Smooth muscle cell (in vitro differentiated cells): Measurements from ENCODE around the gene OR10W1. TPM values are rescaled to one million over a fixed set of nuclear protein-coding genes. Genes with fewer than 3 reads are reported as not detected.

Experiments
- DNase-seq: peaks from one replicate; lab custom pipeline; 2025; ENCODE audit not compliant: unreplicated experiment; lab: John Stamatoyannopoulos, UW
- H2AFZ ChIP-seq: fragments of 200-600 bp; sonication (generic); 2 replicates; pipeline ENCODE4 v1.6.0; 2016; ENCODE audit warnings: antibody characterized with exemption, low read depth, mild to moderate bottlenecking
- H3F3A ChIP-seq: fragments of 200-600 bp; sonication (generic); 2 replicates; pipeline ENCODE4 v1.6.0; 2017; ENCODE audit warnings: antibody characterized with exemption, low read depth
- H3K27ac ChIP-seq: fragments of 200-600 bp; sonication (generic); 2 replicates; pipeline ENCODE4 v1.5.1; 2016; ENCODE audit warnings: low read depth, mild to moderate bottlenecking
- H3K27me3 ChIP-seq: fragments of 200-600 bp; sonication (generic); 2 replicates; pipeline ENCODE4 v1.6.1; 2016; ENCODE audit warnings: low read depth, mild to moderate bottlenecking
- H3K36me3 ChIP-seq: fragments of 200-600 bp; sonication (generic); 2 replicates; pipeline ENCODE4 v1.5.1; 2016; ENCODE audit warnings: low read depth
- H3K4me1 ChIP-seq: fragments of 200-600 bp; sonication (generic); 2 replicates; pipeline ENCODE4 v1.5.1; 2016; ENCODE audit warnings: low read depth
- H3K4me2 ChIP-seq: fragments of 200-600 bp; sonication (generic); 2 replicates; pipeline ENCODE4 v1.6.0; 2016; ENCODE audit warnings: mild to moderate bottlenecking
- H3K4me3 ChIP-seq: fragments of 200-600 bp; sonication (generic); 2 replicates; pipeline ENCODE4 v1.5.1; 2016; ENCODE audit warnings: mild to moderate bottlenecking
- H3K79me2 ChIP-seq: fragments of 200-600 bp; sonication (generic); 2 replicates; pipeline ENCODE4 v1.6.0; 2016; ENCODE audit warnings: low read depth, mild to moderate bottlenecking
- H3K9ac ChIP-seq: fragments of 200-600 bp; sonication (generic); 2 replicates; pipeline ENCODE4 v1.6.0; 2016; ENCODE audit warnings: low read depth
- H3K9me3 ChIP-seq: fragments of 200-600 bp; sonication (generic); replicated peaks from 2 replicates; pipeline ENCODE4 v1.5.1; 2016; ENCODE audit warnings: low read depth
- H4K20me1 ChIP-seq: fragments of 200-600 bp; sonication (generic); 2 replicates; pipeline ENCODE4 v1.6.0; 2016; ENCODE audit warnings: low read depth
- CTCF ChIP-seq: fragments of 200-600 bp; sonication (generic); IDR thresholded peaks from 2 replicates; pipeline ENCODE4 v1.5.1; 2017; ENCODE audit warnings: borderline replicate concordance, mild to moderate bottlenecking, antibody characterized with exemption; ENCODE audit not compliant: insufficient read depth, poor library complexity, severe bottlenecking
- WGBS: methylation state at CpG from one replicate; pipeline ENCODE4 v1.1.7; 2016; ENCODE audit warnings: low lambda C conversion rate; 5-methylcytosine and 5-hydroxymethylcytosine counted together
- polyA plus RNA-seq: library from polyadenylated mRNA; unstranded; fragments of >200 nt; fragmentation: Nextera tagmentation; extraction: Ambion mirVana; gene quantifications from 2 replicates; pipeline ENCODE4 v1.2.1, GENCODE V29; 2016
- total RNA-seq: library from RNA; depleted of rRNA; stranded (reverse); fragments of >200 nt; gene quantifications from 2 replicates; pipeline ENCODE4 v1.2.3, GENCODE V29; 2014

The OR10W1 gene
- total and polyA plus RNA-seq, 2 experiments from 2014 or later, result not detected

GRCh38 chr11:58275002-58275401, 6.9 kb upstream of the OR10W1 start:
- no peak overlapping the region for H2AFZ ChIP-seq

DNA sequence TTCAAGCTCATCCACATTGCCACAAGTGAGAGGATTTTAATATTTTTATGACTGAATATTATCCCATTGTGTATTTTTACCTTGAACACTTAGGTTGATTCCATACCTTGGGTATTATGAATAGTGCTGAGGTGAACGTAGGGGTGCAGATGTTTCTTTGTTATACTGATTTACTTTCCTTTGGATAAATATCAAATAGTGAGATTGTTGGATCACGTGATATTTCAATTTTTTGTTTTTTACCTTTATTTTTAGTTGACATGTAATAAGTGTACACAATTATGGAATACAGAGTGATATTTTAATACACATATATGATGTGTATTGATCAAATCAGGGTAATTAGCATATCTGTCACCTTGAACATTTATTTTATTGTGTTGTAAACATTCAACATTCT, 8.1 kb downstream of the OR10W1 start:
- Histone ChIP-seq H3K27ac (no peak overlapping the region), H3K27me3 (no peaks in the 10 kb centered on the region), H4K20me1 (no peaks in the 10 kb centered on the region), H3K4me3 (no peak overlapping the region), H3K4me2 (no peak overlapping the region), H3K4me1 (no peaks in the 10 kb centered on the region), H2AFZ (no peak overlapping the region), H3K79me2 (no peaks in the 10 kb centered on the region), H3K9me3 (no peaks in the 10 kb centered on the region), H3K36me3 (no peaks in the 10 kb centered on the region), H3K9ac (no peak overlapping the region), H3F3A (no peaks in the 10 kb centered on the region)
- no peak for DNase-seq
- TF ChIP-seq CTCF, result no peak
- WGBS, result 72% methylated on average over 2 of the region's 2 CpGs

More at GRCh38 chr11:58275002-58275401, 6.9 kb upstream of the OR10W1 start:
- Histone ChIP-seq H3K27me3 (no peaks in the 10 kb centered on the region), H3K27ac (no peak overlapping the region), H3K4me3 (no peak overlapping the region), H3F3A (no peaks in the 10 kb centered on the region), H3K79me2 (no peaks in the 10 kb centered on the region), H3K4me2 (no peak overlapping the region), H3K4me1 (no peaks in the 10 kb centered on the region), H3K36me3 (no peaks in the 10 kb centered on the region), H3K9ac (no peak overlapping the region), H4K20me1 (no peaks in the 10 kb centered on the region), H3K9me3 (no peaks in the 10 kb centered on the region)
- DNase-seq, result no peak
- WGBS, result 67% methylated on average over 2 of the region's 2 CpGs
- no peak for TF ChIP-seq CTCF

DNA sequence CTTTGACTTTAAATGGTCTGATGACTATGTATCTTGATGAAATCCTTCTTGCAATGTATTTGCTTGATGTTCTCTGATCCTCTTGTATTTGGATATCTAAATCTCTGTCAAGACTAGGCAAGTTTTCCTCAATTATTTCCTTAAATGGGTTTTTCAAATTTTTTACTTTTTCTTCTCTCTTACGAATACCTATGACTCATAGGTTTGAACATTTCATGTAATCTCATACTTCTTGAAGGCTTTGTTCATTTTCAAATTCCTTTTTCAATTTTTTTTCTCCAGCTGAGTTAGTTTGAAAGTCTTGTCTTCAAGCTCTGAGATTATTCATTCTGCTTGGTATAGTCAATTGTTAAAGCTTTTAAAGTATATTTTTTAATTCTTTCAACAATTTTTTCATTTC, 13.1 kb downstream of the OR10W1 start:
- no peaks in the 10 kb centered on the region for H3K79me2 ChIP-seq
- H3K9me3 ChIP-seq, result no peaks in the 10 kb centered on the region
- H3K9ac ChIP-seq, result no peak overlapping the region
- no peaks in the 10 kb centered on the region for H3K36me3 ChIP-seq
- DNase-seq, result no peak
- 78% methylated on average over 1 of the region's 1 CpG for WGBS
- H4K20me1 ChIP-seq, result no peaks in the 10 kb centered on the region
- no peaks in the 10 kb centered on the region for H3K4me1 ChIP-seq
- H3K4me2 ChIP-seq, result no peak overlapping the region
- H3K4me3 ChIP-seq, result no peak overlapping the region
- H3K27me3 ChIP-seq, result no peaks in the 10 kb centered on the region
- no peaks in the 10 kb centered on the region for H3F3A ChIP-seq
- no peak for TF ChIP-seq CTCF
- H2AFZ ChIP-seq, result no peak overlapping the region
- H3K27ac ChIP-seq, result no peak overlapping the region

DNA sequence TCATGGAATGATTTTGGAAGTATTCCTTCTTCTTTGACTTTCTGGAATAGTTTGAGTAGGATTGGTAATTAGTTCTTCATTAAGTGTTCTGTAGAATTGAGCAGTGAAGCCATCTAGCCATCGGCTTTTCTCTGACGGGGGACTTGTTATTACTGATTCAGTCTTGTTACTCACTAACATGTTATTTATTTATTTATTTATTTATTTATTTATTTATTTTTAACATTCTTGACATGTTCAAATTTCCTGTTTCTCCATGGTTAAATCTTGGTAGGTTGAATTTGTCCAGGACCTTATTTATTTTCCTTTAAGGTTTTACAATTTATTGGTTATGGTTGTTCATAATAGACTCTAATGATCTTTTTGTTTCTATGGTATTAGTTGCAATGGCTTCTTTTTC, 24.1 kb downstream of the OR10W1 start:
- Histone ChIP-seq H3K9ac (no peak overlapping the region), H3K36me3 (no peaks in the 10 kb centered on the region), H3F3A (no peaks in the 10 kb centered on the region), H4K20me1 (no peaks in the 10 kb centered on the region), H3K9me3 (no peaks in the 10 kb centered on the region), H3K27ac (no peak overlapping the region), H3K4me3 (no peak overlapping the region), H3K4me1 (no peaks in the 10 kb centered on the region), H2AFZ (no peak overlapping the region), H3K4me2 (no peak overlapping the region), H3K79me2 (no peaks in the 10 kb centered on the region), H3K27me3 (no peaks in the 10 kb centered on the region)
- TF ChIP-seq CTCF, result no peak
- WGBS, result 98% methylated on average over 2 of the region's 2 CpGs
- DNase-seq, result no peak
